ENCODE results near the gene MDK.

DNA sequence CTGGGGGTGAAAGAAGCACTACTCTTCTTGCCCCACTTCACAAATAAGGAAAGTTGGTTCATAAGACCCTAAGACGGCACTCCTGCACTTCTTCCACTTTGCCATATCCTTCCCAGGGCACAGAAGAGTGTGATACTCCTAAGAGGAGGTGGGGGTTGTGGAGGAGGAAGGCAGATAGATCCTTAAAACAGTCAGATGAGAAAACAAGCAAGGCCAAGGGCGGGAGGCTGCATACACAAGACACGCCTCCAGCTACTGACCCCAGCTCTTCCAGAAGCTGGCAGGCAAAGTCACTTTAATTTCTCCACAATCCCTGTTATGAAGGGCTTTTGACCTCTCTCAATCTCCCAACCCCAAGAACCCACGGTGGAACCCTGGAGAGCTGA, 11.8 kb downstream of the MDK start:
- TF ChIP-seq, protein P1, sequence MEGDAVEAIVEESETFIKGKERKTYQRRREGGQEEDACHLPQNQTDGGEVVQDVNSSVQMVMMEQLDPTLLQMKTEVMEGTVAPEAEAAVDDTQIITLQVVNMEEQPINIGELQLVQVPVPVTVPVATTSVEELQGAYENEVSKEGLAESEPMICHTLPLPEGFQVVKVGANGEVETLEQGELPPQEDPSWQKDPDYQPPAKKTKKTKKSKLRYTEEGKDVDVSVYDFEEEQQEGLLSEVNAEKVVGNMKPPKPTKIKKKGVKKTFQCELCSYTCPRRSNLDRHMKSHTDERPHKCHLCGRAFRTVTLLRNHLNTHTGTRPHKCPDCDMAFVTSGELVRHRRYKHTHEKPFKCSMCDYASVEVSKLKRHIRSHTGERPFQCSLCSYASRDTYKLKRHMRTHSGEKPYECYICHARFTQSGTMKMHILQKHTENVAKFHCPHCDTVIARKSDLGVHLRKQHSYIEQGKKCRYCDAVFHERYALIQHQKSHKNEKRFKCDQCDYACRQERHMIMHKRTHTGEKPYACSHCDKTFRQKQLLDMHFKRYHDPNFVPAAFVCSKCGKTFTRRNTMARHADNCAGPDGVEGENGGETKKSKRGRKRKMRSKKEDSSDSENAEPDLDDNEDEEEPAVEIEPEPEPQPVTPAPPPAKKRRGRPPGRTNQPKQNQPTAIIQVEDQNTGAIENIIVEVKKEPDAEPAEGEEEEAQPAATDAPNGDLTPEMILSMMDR (IDR thresholded peaks at IDR 0.05), result no peak
- TF ChIP-seq EP300 (IDR thresholded peaks at IDR 0.05), result no peak

All from stomach (tissue), 4 donors.